Retina (tissue), 1 donor: Measurements from ENCODE around the gene EGF.

ENCODE experiments used
- DNase-seq: peaks from one replicate; pipeline ENCODE4 v3.0.0-alpha.2; 2016

Gene EGF

DNA sequence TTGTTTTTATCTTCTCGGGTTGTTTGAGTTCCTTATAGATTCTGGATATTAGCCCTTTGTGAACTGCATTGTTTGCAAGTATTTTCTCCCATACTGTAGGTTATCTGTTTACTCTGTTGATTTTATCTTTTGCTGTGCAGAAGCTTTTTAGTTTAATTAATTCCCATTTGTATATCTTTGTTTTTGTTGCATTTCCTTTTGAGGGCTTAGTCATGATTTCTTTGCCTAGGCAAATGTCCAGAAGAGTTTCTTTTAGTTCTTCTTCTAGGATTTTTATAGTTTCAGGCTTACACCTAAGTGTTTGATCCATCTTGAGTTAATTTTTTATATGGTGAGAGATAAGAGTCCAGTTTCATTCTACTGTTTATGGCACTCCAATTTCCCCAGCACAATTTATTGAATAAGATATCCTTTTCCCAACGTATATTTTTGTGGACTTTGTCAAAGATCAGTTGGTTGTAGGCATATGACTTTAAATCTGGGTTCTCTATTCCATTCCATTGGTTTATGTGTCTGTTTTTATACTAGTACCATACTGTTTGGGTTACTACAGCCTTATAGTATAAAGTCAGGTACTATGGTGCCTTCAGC lies 54.3 kb downstream of the EGF start:
- DNase-seq = no peak

DNA sequence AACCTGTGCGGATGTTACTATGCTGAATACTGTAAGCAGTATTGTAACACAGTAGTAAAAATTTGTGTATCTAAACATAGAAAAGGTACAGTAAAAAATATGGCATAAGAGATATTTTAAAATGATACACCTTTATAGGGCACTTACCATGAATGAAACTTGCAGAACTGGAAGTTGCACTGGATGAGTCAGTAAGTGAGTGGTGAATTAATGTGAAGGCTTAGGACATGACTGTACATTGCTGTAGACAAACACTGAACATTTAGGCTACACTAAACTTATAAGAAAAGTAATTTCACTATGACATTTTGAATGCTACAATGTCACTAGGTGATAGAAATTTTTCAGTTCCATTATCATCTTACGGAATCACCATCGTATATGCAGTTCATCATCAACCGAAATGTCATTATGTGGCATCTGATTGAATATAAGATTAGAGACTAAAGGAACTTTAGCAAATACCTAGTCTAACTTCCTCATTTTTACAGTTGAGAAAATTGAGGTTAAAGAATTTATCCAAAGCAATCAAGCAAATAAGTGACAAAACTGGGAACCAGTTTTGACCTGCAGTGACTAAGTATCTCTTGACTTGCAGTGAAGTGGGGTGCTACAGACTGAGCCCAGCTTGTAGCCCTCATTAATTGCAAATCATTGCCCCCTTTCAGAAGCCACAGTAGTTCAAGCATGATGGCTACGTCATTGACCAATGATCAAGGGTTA lies 55.3 kb downstream of the EGF start:
- no peak for DNase-seq

DNA sequence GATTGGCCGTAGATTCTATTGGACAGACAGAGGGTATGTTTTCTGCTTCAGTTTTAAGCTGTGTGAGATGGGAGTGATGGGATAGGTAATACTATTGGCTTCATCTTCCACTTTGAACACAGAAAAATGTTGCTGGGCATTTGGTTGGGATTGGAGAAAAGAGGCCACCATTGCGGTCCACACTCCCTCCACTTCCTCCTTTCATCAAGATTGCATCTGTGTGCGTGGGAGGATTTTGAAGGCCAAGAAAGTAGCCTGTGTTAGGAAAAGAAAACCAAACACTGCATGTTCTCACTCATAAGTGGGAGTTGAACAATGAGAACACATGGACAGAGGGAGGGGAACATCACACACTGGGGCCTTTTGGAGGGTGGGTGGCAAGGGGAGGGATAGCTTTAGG lies 56.4 kb downstream of the EGF start:
- no peak for DNase-seq

DNA sequence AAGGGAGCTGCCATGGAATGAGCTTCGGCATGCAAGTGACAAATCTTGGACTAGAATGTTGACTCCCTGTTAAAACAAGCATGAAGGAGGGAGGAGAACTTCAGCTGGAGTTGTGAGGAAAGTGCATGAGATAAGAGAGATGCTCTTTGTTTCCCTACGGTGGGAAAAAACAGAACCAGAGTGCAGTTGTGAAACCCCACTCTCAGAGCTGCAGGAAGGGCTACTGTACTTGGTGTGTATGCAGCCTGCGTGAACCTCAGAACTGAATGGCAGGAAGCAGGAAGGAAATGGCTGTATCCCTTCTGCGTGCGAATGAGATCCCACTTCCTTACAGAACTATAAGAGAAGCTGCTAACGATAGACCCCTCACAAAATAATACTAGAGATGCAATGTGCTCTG lies 57.2 kb downstream of the EGF start:
- no peak for DNase-seq

DNA sequence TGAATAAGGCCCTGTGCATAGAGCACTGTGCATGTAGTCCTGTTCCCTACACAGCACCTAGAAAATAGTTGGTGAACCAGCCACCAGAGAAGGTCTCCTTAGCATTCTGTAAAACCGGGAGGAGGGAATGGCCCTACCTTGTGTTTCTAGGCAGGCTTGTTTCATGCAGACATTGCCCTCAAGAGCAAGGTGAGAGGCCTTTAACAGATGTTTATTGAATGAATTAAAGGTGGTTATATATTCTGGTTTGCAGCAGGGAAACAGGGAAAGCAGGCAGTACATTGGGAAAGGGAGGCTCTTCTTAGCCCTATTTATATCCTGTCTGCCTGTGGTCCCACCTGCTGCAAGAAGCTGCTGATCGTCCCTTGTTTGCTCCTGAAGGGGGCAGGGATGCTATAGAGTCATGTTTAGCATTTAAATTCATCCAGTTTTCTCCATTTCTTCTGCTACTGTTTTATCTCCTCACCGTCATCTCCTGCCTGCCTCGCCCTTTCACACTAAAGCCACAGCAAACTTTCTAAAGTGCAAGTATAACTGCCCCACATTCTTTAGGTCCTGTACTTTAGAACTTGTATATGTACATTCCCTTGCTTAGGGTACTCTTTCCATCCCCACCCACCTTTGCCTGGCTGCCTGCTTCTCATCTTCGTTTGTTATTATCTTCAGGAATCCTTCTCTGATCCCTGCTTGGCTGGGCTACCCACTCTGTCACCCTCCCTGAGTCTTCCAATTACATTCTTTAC lies 60.3 kb downstream of the EGF start:
- no peak for DNase-seq

DNA sequence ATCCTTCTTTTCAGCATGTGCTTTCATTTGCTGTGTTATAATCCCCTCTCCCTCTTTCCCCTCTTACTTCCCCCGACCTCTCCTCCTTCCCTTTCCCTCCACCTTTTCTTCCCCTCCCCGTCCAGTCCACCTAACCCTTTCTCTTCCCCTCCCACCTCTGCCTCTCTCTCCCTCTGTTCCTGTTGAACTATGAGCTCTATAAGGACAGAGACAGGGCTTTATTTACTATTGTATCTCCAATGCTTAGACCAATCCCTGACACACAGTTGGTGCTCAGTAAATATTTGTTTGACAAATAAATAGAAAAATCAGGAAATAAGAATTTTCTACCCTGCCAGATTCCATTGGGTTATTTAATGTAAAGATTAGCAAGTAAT lies 60.8 kb downstream of the EGF start:
- no peak for DNase-seq

DNA sequence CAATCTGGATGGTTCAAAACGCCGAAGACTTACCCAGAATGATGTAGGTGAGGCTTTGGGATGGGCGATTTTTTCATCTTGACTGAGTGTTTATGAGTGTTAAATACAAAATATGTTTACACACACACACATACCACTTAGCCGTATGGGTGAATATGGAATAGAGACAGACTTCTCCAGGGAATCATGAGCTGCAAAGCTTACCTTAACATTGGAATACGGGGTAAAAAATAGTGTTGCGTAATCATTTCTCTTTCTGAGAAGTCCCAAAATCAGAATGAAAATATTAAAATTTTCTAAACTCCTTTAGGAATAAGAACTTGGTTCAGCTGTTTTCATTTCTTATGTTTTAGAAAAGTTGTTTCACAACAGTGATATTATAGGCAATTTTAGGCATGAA lies 63.5 kb downstream of the EGF start:
- no peak for DNase-seq

DNA sequence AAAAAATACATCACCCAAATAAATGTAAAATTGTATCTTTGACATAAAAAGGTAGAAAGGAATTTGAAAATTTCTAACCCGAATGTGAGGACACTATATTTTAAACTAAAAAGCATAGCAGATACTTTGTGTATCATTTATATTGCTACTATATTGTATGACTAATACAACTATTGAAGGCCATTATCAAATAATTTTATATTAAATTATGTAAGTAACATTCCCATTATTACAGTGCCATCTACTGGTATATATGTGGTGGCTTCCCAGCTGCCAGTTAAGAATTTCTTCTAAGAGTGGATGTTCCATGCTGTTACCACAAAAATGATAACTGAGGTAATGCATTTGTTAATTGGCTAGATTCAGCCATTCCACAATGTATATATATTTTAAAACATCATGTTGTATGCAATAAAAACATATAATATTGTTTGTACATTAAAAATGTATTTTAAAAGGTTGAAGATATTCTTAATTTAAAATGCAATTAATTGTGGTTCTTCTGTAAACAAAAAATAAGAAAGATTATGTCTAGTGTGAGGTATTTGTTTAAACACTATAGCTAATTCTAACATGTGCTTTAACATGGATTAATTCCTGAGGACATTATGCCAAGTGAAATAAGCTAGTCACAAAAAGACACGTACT lies 65.3 kb downstream of the EGF start:
- DNase-seq = no peak

DNA sequence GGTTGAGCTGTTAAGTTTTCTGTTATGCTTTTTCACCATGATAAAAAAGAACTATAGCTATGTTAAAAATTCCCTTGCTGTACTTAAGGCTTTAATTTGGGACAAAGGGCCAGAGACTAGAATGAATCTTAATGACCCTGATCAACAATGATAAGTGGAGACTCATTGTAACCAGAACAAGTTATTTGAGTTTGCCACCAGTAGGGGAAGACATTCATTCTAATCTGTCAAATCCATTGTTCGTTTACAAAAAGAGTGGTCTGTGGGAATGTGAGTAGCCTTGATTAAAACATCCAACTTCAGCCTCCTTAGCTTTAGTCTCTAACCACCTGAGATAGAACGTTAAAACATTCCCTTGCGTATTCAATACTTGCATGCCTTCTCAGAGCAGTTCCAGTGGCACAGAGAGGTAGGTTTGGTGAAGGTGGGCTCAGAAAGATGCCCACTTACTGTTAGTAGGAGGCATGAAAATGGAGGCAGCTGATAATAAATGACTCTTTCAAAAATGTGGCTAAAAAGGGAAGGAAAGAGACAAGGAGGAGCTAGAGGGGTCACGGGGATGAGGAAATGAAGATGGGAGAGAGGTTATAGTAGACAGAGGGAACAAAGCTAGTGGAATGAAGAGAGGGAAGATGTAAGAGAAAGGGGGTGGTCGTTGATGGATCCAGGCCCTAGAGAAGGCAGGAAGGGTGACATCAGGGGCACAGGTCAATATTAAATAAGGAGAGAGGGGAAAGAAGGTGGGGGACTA lies 66.2 kb downstream of the EGF start:
- DNase-seq = no peak

DNA sequence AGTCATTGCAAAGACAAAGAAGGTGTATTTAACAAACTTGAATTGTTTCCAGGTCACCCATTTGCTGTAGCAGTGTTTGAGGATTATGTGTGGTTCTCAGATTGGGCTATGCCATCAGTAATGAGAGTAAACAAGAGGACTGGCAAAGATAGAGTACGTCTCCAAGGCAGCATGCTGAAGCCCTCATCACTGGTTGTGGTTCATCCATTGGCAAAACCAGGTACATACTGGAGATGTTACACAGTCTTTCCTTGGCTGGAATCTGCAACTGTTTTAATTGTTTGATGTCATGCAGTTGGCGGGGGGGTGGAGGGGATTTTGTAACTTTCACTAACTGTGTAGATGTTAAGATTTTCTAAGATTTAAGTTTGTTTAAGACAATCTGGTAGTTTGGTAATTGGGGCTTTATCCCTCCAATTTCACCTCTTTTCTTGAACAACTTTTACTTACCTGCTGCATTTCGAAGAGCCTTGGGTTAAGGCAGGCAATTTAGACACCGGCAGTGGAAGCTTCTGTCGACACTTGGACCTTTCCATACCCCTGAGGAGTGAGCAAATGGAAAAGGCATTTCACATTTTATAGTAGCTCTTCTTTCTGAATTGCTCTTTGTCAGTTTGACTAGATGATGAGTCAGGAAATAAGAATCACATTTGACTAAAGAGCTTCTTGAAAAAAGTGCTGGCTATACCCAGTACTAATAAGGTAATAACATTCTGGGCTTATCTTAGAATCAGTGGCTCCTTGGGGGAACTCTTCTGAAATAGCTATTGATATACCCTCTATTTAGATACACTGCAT lies 67.4 kb downstream of the EGF start:
- DNase-seq = no peak

DNA sequence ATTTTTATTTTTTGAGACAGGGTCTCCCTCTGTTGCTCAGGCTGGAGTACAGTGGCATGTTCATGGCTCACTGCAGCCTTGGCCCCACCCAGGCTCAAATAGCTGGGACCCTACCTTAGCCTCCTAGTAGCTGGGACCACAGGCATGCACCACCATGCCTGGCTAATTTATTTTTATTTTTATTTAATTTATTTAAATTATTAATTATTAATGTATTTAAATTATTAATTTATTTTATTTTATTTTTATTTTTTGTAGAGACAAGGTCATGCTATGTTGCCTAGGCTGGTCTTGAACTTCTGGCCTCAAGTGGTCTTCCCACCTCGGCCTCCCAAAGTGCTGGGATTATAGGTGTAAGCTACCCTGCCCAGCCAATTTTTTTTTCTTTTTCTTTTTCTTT lies 69.3 kb downstream of the EGF start:
- no peak for DNase-seq

DNA sequence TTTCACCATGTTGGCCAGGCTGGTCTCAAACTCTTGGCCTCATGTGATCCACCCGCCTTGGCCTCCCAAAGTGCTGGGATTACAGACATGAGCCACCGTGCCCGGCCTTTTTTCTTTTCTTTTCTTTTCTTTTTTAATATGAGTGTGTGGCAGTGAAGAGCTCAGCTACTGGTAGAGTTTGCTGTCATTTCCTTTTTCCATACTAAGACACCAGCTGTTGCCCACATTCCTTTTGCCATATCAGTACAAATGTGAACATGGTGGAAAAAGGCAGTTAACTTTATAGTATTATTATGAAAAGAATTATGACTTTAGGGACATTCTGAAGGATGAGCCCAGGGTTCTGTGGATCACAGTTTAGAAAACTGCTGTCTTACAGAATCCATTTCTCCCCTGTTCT lies 69.8 kb downstream of the EGF start:
- no peak for DNase-seq

DNA sequence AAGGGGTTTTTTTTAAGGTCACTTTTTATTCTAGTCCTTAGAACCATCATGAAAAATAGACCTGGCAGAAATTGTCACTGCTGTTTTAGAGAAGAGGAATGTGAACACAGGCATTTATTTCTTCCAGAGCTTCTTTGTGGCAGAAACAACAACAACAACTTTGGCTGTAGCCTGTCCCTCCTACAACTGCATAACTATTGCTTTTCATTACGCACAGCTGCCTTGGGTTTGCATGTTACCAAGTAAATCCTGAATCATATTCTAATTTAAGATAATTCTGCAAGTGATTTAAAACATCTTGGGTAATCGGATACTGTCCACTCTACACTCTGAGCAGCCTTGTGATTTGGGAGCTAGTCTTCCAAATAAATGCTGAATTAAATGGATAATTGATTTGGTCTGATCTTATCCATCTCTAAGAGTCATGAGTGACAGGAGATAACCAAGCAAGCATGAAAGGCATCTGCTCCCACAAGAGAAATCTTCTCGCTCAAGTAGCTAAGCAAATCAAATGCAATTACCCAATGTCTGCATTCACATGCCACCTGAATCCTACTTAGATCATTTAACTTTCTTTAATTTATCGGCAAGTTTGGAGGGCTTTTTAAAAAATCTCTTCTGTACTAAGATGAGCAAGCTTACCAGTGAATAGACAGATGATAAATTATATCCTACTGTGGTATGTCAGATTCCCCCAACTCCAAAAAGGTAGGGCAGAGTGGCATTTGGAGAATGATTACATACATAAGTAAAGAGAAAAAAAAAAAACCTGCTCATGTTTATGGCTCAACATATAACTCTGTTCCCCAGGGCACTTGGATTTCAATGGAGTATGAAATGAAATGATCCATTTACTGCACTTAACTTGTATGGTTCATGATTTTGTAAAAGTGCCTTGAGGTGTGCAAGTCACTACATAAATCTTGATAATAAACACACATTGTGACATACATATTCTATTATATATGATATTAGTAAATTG lies 73.6 kb downstream of the EGF start:
- DNase-seq = peak; percentile 56

DNA sequence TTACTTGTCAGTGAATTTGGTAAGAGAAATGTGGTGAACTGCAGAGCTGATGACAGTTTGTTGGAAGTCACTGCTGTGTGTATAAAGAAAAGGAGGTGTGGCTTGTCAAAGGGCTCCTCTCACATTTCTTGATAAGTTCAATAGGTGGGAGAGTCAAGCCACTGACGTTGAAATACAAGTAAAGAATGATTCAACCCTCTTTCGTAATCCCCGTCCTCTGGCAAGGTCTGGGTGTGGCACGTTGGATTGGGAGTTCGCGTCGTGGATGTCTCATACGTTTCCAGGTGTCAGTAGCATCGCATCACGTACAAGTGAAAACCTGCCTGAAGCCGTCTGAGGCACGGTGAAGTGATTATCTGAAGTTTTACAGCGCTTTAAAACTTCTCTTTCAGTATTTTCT lies 76.4 kb downstream of the EGF start:
- DNase-seq = no peak

DNA sequence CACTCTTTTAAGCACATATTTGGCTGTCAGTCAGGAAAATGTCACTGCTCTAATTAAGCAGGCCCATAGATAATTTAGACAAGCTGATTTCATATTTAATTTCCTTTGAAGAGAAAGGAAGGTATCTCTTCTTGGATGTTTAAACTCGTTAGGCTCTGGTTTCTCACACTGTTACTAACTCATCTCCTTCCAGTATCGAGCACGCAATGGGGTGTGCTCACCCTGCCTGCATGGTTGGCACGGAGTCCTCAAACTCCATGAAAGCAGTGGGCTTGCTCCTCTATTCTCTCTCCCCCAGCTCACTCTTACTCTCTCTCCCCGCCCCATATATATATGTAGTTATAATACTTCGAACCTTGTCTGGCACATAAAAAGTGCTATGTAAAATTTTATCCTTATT lies 76.9 kb downstream of the EGF start:
- no peak for DNase-seq

DNA sequence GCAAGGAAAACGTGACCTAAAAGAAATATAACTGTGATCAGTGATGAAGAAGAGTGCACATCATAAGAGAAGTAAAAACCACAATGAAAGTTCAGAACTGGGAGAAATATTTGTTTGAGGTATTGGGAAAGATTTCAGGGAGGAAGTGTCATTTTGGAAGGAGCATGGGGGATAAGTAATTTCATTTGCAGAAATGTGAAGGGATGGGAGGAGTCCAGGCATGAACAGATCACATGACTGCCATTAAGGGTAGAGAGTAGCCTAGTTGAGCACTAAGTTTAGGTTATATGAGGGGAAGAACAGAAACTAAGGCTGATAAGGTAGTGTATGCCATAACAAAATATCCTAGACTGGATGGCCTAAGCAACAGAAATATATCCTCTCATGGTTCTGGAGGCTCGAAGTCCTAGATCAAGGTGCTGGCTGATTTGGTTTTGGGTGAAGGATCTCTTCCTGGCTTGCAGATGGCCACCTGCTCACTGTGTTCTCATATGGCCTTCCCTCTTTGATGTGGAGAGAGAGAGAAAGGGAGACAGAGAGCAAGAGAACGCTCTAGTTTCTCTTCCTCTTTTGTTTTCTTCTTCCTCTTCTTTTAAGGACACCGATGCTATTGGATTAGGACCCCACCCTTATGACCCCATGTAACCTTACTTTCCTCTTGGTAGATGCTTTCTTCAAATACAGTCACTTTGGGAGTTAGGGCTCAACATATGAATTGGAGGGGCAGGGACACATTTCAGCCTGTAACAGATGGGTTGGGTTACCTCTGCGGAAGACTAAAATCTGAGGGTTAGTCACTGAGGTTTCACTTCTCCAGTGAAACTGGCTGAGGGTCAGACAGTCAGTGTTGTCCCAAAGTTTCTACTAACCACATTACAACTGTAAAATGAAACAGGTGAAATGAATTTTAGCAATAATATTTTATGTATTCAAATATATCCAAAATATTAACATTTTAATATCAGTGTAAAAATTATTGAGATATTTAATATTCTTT lies 77.9 kb downstream of the EGF start:
- DNase-seq = no peak

DNA sequence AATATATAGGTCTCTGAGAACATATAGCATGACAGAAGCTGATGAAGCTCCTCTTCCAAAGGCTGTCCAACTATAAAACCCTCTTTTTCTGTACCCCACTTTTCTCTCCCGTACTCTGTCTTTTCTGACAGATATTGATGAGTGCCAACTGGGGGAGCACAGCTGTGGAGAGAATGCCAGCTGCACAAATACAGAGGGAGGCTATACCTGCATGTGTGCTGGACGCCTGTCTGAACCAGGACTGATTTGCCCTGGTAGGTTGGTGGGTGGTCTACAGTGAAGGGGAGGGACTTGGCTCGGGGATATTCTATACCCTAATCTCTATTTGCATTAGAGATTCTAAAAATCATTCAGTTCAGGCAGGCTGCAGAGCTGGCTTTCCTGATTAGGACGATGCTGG lies 80.4 kb downstream of the EGF start:
- DNase-seq = no peak

DNA sequence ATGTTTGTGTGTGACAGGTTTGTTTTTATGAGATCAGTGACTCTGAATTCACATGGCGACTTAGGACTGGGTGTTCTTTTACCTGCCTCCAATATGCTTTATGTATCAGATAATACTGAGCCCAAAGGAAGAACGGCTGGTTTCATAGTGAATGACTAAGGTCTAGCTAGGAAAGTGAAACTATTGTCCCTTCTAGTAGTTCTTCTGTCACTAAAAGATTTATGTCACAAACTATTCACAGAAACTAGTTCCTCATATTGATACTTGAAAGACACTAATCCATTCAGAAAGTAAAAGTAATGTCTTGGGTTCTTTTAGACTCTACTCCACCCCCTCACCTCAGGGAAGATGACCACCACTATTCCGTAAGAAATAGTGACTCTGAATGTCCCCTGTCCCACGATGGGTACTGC lies 81.7 kb downstream of the EGF start:
- DNase-seq = no peak

DNA sequence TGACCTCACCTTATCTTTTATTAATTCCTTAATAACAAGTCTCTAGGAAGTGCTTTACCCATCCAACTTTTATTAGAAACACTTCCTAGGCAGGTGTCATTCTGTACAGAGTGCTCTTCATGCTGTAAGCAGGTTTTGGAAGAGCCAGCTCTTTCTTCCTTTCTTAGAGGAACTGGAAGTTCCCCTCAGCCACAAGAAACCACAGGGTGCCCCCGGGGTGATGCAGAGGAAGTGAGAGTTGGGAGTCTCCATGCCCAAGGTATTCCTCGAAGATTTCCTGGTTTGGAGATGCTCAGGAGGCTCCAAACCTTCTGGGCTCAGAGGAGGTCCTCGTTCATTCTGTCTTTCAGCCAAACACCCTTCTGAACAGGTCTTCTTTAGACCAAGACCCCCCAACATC lies 83.8 kb downstream of the EGF start:
- no peak for DNase-seq
